ENCODE results near the gene MAN1B1. TPM values are rescaled to one million over a fixed set of nuclear protein-coding genes. Genes with fewer than 3 reads are reported as not detected.

The MAN1B1 gene
- total and polyA plus RNA-seq, 2 of the 8 experiments (the other 6 are each of a cell fraction or from before 2014, with no cell fraction given) = 33.7 to 36.3 TPM

DNA sequence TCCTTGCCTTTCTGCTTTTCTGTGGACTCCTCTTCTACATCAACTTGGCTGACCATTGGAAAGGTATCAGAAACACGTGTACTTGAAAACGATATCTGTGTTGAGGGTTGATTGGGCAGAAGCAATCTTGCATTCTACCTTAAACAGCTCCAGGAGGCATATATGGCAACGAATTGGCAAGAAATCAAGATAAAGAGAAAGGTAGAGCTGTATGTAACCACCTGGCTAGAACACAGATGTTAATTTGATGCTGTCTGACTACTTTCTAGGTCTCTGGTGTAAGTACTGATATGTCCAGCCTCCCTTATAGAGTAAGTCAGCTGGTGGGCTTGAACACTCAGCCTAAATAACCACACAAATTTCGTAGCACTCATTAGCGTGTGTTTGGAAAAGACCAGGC lies 1.3 kb downstream of the MAN1B1 start:
- DNase-seq (ENCODE audit: low read depth in 1 of 2, low spot score in 2 of 2) = no peak
- no peaks in the 10 kb centered on the region for H3K79me2 ChIP-seq (ENCODE audit: control insufficient read depth in 1 of 2, insufficient read depth in 2 of 2, low read length in 2 of 2)
- 85% methylated on average over 5 of the region's 5 CpGs; no CpG with 5 or more reads in 1 of the 2 experiments for WGBS, 2 experiments (ENCODE audit: extremely low coverage in 1 of 2, insufficient coverage in 1 of 2, insufficient read length in 1 of 2, insufficient replicate concordance in 2 of 2, low coverage in 1 of 2, low lambda C conversion rate in 2 of 2, missing lambda C conversion rate in 1 of 2)
- no peak overlapping the region for H2AK5ac ChIP-seq (ENCODE audit: low read depth, low read length)
- peaks cover 0 to 9% (median 3%) of the 10 kb centered on the region in 4 experiments; a peak in 5 of 7 replicates for H3K27me3 ChIP-seq (replicated peaks in 1 of 4; ENCODE audit: control insufficient read depth in 3 of 4, extremely low read depth in 1 of 4, insufficient read depth in 3 of 4, low read length in 3 of 4)
- no peak overlapping the region for H3K18ac ChIP-seq (ENCODE audit: extremely low read depth, low read length)
- H2BK20ac ChIP-seq (ENCODE audit: low read length) = no peak overlapping the region
- peaks cover 0 to 10% (median 4%) of the 10 kb centered on the region in 4 experiments; a peak in 4 of 7 replicates for H3K4me1 ChIP-seq (replicated peaks in 1 of 4; ENCODE audit: control insufficient read depth in 3 of 4, insufficient read depth in 4 of 4, low read length in 3 of 4)
- POLR2A ChIA-PET (ENCODE audit: partially characterized antibody) = interaction anchor here (0.6 to 1.3 kb wide), 4 partner anchors 11 to 310 kb away, joined by 3 to 4 read pairs (median 3); partner anchors contain the start of gene UAP1L1
- no peak overlapping the region for H3K9ac ChIP-seq (replicated peaks in 1 of 4; ENCODE audit: extremely low read depth in 1 of 4, low read depth in 3 of 4, low read length in 3 of 4)
- no peak overlapping the region for H2AFZ ChIP-seq (ENCODE audit: low read length)
- no peak for TF ChIP-seq FOSL1 (IDR thresholded peaks at IDR 0.05; ENCODE audit: insufficient read depth, low read depth, low read length)
- no peak overlapping the region for H4K5ac ChIP-seq (ENCODE audit: insufficient read length, low read depth, low read length)
- H4K8ac ChIP-seq (ENCODE audit: extremely low read depth, insufficient read depth, low read length) = no peak overlapping the region
- CTCF ChIA-PET (ENCODE audit: partially characterized antibody) = interaction anchor here (0.6 to 7.8 kb wide), 6 partner anchors 21 to 149 kb away, joined by 3 to 80 read pairs (median 4); partner anchors contain the start of gene SAPCD2
- H3K14ac ChIP-seq (ENCODE audit: insufficient read length) = no peak overlapping the region
- no peaks in the 10 kb centered on the region for H4K20me1 ChIP-seq (replicated peaks in 1 of 2; ENCODE audit: control insufficient read depth in 1 of 2, insufficient read depth in 2 of 2, low read length in 2 of 2)
- H2BK15ac ChIP-seq (ENCODE audit: low read length) = no peak overlapping the region
- no peaks in the 10 kb centered on the region for H3K79me1 ChIP-seq (ENCODE audit: low read depth, low read length)
- H3K56ac ChIP-seq (replicated peaks; ENCODE audit: insufficient read length, low read depth, low read length) = no peak overlapping the region
- peak overlapping the region; percentile 83 to 94 for H3K4me2 ChIP-seq (ENCODE audit: insufficient read depth in 1 of 2, low read depth in 2 of 2, low read length in 2 of 2)
- H3K27ac ChIP-seq (ENCODE audit: low read depth, low read length) = no peak overlapping the region
- no peak overlapping the region for H3K4ac ChIP-seq (replicated peaks; ENCODE audit: insufficient read length, low read depth, low read length)
- H3K23me2 ChIP-seq (ENCODE audit: low read depth, low read length) = peaks cover 12% of the 10 kb centered on the region; the same call in 1 of the 2 replicates
- H2BK5ac ChIP-seq (ENCODE audit: low read depth, low read length) = no peak overlapping the region
- H2BK120ac ChIP-seq (replicated peaks; ENCODE audit: low read depth, low read length) = no peak overlapping the region
- no peaks in the 10 kb centered on the region; a peak in 1 of 8 replicates for H3K36me3 ChIP-seq (ENCODE audit: control insufficient read depth in 2 of 4, insufficient read depth in 4 of 4, low read length in 3 of 4)
- no peaks in the 10 kb centered on the region for H3K9me3 ChIP-seq (ENCODE audit: insufficient read depth in 2 of 2, low read depth in 1 of 2, low read length in 1 of 2)
- peak overlapping the region in 1 of 4 experiments; percentile 70; a peak in 2 of 8 replicates for H3K4me3 ChIP-seq (ENCODE audit: extremely low read depth in 1 of 4, insufficient read depth in 2 of 4, low read depth in 3 of 4, low read length in 4 of 4)
- no peak overlapping the region for H4K91ac ChIP-seq (replicated peaks; ENCODE audit: insufficient read length, low read length)
- no peak for FAIRE-seq
- H2BK12ac ChIP-seq (ENCODE audit: low read depth, low read length) = no peak overlapping the region
- no peak overlapping the region for H3K23ac ChIP-seq (ENCODE audit: insufficient read length)
